GM18502 (cell line): ENCODE data around the gene DESI2.

Experiments used
- ATAC-seq: cut with Tn5 transposase; IDR thresholded peaks from one replicate; pipeline ENCODE4 v1.9.1; 2021; ENCODE audit warnings: mild to moderate bottlenecking; ENCODE audit not compliant: unreplicated experiment, poor library complexity

DESI2 gene

DNA sequence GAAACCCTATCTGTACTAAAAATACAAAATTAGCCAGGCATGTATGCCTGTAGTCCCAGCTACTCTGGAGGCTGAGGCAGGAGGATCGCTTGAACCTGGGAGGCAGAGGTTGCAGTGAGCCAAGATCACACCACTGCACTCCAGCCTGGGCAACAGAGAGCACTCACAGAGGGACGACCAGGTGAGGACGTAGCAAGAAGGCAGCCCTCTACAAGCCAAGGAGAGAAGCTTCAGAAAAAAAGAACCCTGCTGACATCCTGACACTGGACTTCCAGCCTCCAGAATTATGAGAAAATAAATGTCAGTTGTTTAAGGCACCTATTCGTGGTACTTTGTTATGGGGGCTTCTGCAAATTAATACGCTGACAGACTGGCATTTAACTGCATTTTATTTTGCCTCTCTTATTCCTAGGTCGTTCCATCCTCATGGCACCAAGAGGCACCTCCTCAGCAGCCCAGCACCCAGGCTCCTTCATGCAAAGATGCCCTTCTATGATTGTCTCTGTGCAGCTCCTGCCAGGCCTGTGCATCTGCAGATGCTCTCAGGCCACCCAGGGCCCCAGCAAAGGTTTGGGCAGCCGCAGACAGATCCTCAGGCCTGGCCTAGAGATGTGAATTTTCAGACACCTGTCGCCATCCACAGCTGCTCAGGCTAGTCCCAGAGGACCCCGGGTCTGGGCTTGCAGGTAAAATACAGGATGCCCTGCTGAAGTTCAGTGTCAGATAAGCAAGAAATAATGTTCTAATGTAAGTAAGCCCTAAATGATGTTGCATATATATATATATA is 96.5 kb downstream of the DESI2 start:
- ATAC-seq, result no peak

DNA sequence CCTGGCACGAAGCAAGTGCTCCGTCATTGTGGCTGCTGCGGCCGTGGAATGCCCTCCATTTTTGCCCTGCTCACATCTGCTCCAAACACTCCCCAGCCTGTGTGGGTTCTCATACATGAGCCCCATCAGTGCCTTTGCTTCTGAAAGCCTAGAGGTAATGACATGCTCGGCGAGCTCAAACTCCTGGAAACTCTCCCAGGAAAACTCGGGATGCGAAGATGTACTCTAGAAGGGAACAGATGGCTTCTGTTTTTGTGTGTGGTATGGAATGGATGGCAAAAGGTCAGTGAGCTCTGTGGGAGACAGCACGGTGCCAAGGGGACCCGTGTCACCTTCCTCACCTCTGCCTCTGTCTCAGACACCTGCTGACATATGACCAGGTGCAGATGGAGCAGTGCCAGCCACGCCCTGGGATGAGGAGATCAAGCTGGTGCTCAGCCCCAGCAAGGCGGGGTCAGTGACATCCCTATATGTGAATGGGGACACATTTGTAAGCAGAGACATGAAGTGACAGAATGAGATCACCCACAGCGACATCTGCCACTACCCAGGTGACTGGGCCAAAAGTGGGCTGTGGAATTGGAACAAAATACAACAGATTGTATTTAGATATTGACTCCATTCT is 98.5 kb downstream of the DESI2 start:
- no peak for ATAC-seq

DNA sequence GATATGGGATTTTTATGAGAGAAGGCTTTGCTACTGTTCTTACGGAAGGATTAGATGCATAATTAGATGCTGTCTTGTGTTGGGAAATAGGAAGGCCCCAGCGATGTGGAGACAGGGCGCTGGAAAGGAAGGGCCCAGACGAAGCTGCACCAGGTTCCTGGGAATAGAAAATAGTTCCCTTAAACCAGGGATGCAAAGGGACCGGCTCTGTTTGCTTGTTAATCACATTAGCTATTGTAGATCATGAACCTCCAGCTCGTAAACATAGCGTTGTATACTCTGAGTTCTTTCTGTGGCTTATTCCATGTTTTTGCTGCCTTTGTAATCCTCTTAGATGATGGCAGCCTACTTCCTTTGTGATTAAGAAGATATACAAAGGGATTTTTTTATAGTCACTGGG is 102.7 kb downstream of the DESI2 start:
- no peak for ATAC-seq

DNA sequence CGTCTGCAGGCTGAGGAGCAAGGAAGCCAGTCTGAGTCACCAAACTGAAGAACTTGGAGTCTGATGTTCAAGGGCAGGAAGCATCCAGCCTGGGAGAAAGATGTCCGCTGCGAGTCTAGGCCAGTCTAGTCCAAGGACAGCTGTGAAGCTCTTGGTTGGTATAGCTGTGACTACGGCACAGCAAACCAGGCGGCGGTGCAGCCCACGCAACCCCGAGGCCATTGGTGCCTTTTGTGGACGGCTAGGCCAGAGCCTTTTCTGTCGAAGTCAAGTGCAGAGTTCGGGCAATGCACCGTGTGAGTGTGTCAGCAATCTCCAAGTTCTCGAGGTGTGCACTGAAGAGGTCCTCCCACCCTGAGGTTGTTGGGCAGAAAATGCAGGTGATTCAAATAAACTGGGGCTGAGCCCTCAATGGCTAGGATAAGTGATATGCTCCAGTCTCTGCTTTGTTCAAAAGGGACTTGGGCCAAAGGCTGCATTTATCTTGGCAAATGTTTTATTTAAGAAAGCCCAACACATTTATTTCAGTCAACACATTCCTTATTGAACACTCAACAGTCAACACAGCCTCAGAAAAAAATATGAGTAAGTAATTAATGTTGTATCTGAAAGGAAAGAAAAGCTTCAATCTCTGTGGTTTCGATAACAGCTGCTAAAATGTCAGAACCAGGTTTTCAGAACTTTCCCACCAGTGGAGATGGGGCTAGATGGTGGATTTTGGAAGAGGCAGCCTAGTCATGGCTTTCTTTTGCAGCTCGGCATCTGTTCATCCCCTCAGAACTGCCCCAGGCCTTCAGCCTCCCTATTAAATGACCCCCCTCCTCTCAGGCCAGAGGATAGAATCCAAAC is 104.4 kb downstream of the DESI2 start:
- ATAC-seq, result no peak
